M059J (cell line): ENCODE data around the gene B4GALNT1. TPM values are rescaled to one million over a fixed set of nuclear protein-coding genes. Genes with fewer than 3 reads are reported as not detected.
A peak's percentile ranks its signal among the peaks of the same experiment; 100 is the strongest.

Experiments used
- DNase-seq: peaks from one replicate; pipeline ENCODE4 v3.0.0-alpha.2; 2012; ENCODE audit warnings: low read depth
- total RNA-seq: library from RNA; depleted of rRNA; stranded (reverse); fragments of >200 nt; shearing (Covaris generic); gene quantifications from 2 replicates; pipeline ENCODE4 v1.2.3, GENCODE V29; 2014; rRNA removed

Gene B4GALNT1
- total RNA-seq, 1 experiment from 2014 or later: 43.3 TPM

DNA sequence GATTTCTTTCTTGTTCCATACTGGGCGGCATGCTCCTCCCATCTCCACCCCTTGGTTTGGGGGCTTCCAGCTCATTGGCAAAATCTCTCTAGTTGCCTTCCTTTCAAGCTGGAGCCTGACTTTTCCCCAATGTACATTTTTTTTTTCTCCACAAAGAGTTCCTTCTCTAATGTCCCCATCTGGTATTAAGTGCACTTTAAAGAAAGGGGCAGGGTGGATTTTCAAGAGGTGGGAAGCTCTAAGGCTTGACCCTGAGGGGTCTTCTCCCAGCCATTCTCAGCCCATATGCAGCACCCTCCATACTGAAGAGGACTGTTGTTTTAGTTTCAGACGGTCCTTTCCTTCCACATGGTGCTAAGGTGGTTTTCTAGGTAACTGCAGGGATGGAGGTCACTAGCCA, 47.8 kb downstream of the B4GALNT1 start:
- no peak for DNase-seq

GRCh38 chr12:57584690-57585089, 48.3 kb downstream of the B4GALNT1 start:
- DNase-seq: no peak

DNA sequence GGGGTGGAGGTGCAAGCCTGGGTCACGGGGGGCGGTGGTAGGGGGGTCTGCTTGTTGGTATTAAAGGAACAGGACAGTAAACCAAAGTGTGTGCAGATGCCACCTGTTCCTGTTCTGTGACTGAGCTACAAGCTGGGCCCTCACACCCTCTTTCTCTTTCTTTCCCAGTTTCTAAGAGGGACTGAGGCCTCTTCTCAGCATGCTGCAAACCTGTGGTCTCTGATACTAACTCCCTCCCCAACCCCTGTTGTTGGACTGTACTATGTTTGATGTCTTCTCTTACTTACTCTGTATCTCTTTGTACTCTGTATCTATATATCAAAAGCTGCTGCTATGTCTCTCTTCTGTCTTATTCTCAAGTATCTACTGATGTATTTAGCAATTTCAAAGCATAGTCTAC, 49.0 kb downstream of the B4GALNT1 start:
- no peak for DNase-seq

DNA sequence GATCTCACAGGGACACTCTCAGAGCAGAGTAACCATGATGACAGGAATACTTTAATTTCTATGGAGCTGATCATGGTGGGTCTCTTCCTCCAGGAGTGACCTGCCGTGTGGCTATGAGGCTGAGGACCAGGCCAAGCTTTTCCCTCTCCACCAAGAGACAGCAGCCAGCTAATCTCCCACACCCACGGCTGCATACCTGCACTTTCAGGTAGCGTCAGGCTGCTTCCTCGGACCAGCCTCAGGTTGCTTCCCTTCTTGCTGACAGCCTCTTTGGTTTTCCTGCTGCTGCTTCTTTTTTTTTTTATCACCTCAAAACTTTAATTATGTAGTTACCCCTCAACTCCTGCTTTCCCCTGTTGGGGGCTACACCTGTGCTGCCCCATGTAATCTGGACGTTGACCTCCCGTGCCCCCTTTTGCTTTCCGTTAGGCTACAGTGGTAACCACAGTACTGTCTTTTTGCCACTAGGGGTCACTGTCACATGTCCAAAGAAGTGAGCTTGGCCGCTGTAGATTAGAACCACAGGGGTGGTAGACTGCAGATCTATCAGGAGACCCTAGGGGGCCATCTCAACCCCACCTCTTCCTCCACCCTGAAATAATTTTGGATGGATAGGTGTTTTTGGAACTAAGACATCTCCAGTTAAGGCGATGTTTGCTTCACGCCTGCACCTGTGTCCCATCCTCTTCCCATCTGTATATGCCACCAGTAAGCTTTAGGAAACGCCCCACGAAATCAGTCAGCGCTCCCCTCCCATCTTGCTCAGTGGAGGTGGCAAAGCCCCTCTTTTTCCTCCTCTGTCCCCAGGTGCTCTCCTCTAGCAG, 49.8 kb downstream of the B4GALNT1 start:
- peak; percentile 72 for DNase-seq

- DNase-seq: no peak
Observed at GRCh38 chr12:57582440-57582839, 50.6 kb downstream of the B4GALNT1 start.

DNA sequence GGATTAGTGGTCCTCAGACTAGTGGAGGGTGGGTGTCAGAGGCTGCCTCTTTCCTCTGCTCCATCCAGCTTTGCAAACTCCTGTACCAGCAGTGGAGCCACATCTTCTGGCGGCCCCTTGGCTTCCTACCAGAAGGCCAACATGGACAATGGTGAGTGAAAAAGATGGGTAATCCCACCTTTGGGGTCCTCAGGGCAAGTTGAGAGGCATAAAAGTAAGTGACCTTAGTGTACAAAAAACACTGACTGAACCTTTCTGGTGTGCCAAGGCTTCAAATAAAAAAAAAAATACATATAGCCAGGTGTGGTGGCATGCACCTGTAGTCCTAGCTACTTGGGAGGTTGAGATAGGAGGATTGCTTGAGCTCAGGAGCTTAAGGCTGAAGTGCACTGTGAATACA, 51.2 kb downstream of the B4GALNT1 start:
- DNase-seq: no peak

- no peak for DNase-seq
Observed at GRCh38 chr12:57580466-57580795, 52.6 kb downstream of the B4GALNT1 start.

- no peak for DNase-seq
Observed at GRCh38 chr12:57579677-57580465, 53.1 kb downstream of the B4GALNT1 start.

DNA sequence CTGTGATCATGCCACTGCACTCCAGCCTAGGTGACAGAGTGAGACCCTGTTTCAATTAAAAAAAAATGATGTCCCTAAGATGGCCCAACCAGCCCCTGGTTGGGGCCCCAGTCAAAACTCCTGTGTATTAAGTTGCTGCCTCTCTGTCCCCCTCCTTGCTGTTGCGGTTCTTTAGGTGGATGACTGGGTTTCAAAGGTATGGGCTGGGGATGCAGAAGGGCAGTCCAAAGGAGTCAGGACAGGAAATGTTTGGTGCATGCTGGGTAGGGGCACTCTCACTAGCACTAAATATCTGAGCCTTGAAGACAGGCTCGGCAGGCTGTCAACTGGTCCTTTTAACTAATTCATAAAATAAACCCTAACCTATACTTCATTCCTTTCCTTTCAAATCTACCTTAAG, 54.0 kb downstream of the B4GALNT1 start:
- DNase-seq: no peak

DNA sequence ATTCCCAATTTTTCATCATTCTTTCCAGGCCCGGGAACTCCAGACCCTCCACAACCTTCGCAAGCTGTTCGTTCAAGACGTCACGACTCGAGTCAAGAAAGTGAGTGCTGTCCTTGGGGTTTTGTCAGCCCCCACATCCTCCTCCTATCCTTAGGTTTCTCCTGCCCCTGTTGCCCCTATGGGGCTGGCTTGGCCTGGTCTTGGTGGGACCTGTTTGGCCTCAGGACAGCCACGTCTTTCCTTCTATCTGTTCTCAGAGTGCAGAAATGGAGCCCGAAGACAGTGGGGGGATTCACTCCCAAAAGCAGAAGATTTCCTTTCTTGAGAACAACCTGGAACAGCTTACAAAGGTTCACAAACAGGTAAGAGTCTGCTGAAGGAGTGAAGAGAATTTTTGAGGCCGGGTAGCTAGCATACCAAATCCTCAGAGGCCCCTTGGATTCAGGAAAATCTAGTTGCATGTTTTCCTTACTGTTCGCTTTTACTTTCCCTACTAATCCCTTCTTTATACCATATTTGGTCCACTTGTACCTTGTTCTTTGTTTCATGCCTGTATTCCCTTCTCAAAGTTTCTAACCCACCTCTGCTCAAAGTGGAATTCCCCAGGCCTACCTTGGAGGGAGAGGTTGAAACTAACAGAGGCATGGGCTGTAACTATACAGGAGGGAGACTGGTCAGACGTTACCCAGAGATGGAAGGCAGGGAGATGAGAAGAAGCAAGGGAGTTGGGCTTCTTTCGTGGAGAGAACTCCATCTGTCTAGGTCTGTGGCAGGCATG, 54.8 kb downstream of the B4GALNT1 start:
- no peak for DNase-seq

- peak; percentile 34 for DNase-seq
Observed at GRCh38 chr12:57576613-57577160, 56.3 kb downstream of the B4GALNT1 start.

Other genes starting within 250 kb of the B4GALNT1 start
- 12.1 and 16.4 TPM in 2 replicates for gene R3HDM2, start 202.2 kb downstream of the B4GALNT1 start, total RNA-seq
- not detected in 2 replicates for gene INHBC, start 198.4 kb downstream of the B4GALNT1 start, total RNA-seq
- gene INHBE, start 177.9 kb downstream of the B4GALNT1 start, total RNA-seq: 0.42 and 1.4 TPM in 2 replicates
- 1.5 TPM in 1 of 2 replicates, not detected in the other for gene GLI1, start 173.4 kb downstream of the B4GALNT1 start, total RNA-seq
- 0.44 and 0.69 TPM in 2 replicates for gene ARHGAP9, start 153.3 kb downstream of the B4GALNT1 start, total RNA-seq
- gene MARS1, start 145.1 kb downstream of the B4GALNT1 start, total RNA-seq: 68.9 and 99.8 TPM in 2 replicates
- gene DDIT3, start 112.7 kb downstream of the B4GALNT1 start, total RNA-seq: 39.3 and 45.9 TPM in 2 replicates
- gene MBD6, start 110.4 kb downstream of the B4GALNT1 start, total RNA-seq: 5.0 and 18.2 TPM in 2 replicates
- 97.9 and 119 TPM in 2 replicates for gene DCTN2, start 86.0 kb downstream of the B4GALNT1 start, total RNA-seq
- 0.30 and 0.37 TPM in 2 replicates for gene KIF5A, start 83.2 kb downstream of the B4GALNT1 start, total RNA-seq
- 71.2 and 85.3 TPM in 2 replicates for gene PIP4K2C, start 42.0 kb downstream of the B4GALNT1 start, total RNA-seq
- gene DTX3, start 28.4 kb downstream of the B4GALNT1 start, total RNA-seq: 20.1 and 21.4 TPM in 2 replicates
- gene ARHGEF25, start 21.8 kb downstream of the B4GALNT1 start, total RNA-seq: 6.2 and 13.2 TPM in 2 replicates
- gene OS9, start 60.9 kb upstream of the B4GALNT1 start, total RNA-seq: 298 and 647 TPM in 2 replicates
- gene AGAP2, start 105.5 kb upstream of the B4GALNT1 start, total RNA-seq: 0.07 TPM in 1 of 2 replicates, not detected in the other
- gene TSPAN31, start 111.8 kb upstream of the B4GALNT1 start, total RNA-seq: 36.2 and 57.0 TPM in 2 replicates
- gene CDK4, start 119.1 kb upstream of the B4GALNT1 start, total RNA-seq: 175 and 179 TPM in 2 replicates
- 6.7 and 7.9 TPM in 2 replicates for gene MARCHF9, start 121.9 kb upstream of the B4GALNT1 start, total RNA-seq
- 1.8 and 3.2 TPM in 2 replicates for gene CYP27B1, start 133.9 kb upstream of the B4GALNT1 start, total RNA-seq
- gene METTL1, start 138.9 kb upstream of the B4GALNT1 start, total RNA-seq: 8.4 and 12.4 TPM in 2 replicates
- 6.6 and 8.9 TPM in 2 replicates for gene EEF1AKMT3, start 139.4 kb upstream of the B4GALNT1 start, total RNA-seq
- 27.6 and 37.9 TPM in 2 replicates for gene TSFM, start 149.6 kb upstream of the B4GALNT1 start, total RNA-seq
- gene AVIL, start 185.5 kb upstream of the B4GALNT1 start, total RNA-seq: 0.10 TPM in 1 of 2 replicates, not detected in the other
- 37.3 and 44.2 TPM in 2 replicates for gene CTDSP2, start 213.5 kb upstream of the B4GALNT1 start, total RNA-seq